H9 (cell line): ENCODE data around the gene ADSS2. TPM values are rescaled to one million over a fixed set of nuclear protein-coding genes. Genes with fewer than 3 reads are reported as not detected.

Experiments
- DNase-seq: peaks from one replicate; pipeline ENCODE4 v3.0.0-alpha.2; 2017
- H2AFZ ChIP-seq: one replicate; pipeline ENCODE4 v1.6.1; 2013; ENCODE audit warnings: mild to moderate bottlenecking, low read length, control low read depth, moderate library complexity
- H2AK5ac ChIP-seq: 2 replicates; pipeline ENCODE4 v1.6.1; 2013; ENCODE audit warnings: low read length, control low read depth, mixed read lengths; ENCODE audit not compliant: insufficient read length
- H2BK120ac ChIP-seq: one replicate; pipeline ENCODE4 v1.6.1; 2013; ENCODE audit warnings: low read depth, mild to moderate bottlenecking, low read length, control low read depth, inconsistent platforms; ENCODE audit not compliant: poor library complexity, severe bottlenecking
- H2BK12ac ChIP-seq: 2 replicates; pipeline ENCODE4 v1.6.1; 2013; ENCODE audit warnings: low read length, control low read depth, mixed read lengths, low read depth; ENCODE audit not compliant: insufficient read length
- H2BK15ac ChIP-seq: 2 replicates; pipeline ENCODE4 v1.6.1; 2013; ENCODE audit warnings: low read depth, low read length, control low read depth
- H2BK20ac ChIP-seq: one replicate; pipeline ENCODE4 v1.6.1; 2013; ENCODE audit warnings: low read depth, mild to moderate bottlenecking, low read length, control low read depth, inconsistent platforms; ENCODE audit not compliant: poor library complexity, severe bottlenecking
- H2BK5ac ChIP-seq: 2 replicates; pipeline ENCODE4 v1.6.1; 2013; ENCODE audit warnings: low read length, control low read depth, mixed read lengths; ENCODE audit not compliant: insufficient read length
- H3K14ac ChIP-seq: 2 replicates; pipeline ENCODE4 v1.6.1; 2013; ENCODE audit warnings: low read length, control low read depth; ENCODE audit not compliant: insufficient read depth
- H3K18ac ChIP-seq: 2 replicates; pipeline ENCODE4 v1.6.1; 2013; ENCODE audit warnings: low read depth, mild to moderate bottlenecking, mixed read lengths, low read length, control low read depth; ENCODE audit not compliant: insufficient read length
- H3K23ac ChIP-seq: 2 replicates; pipeline ENCODE4 v1.6.1; 2013; ENCODE audit warnings: low read length, control low read depth, mixed read lengths, low read depth; ENCODE audit not compliant: insufficient read length
- H3K23me2 ChIP-seq: 2 replicates; pipeline ENCODE4 v1.6.1; 2013; ENCODE audit warnings: low read depth, mild to moderate bottlenecking, mixed read lengths, low read length, control low read depth; ENCODE audit not compliant: insufficient read length, poor library complexity, severe bottlenecking
- H3K27ac ChIP-seq: 2 replicates; pipeline ENCODE4 v1.5.1; 2013; ENCODE audit warnings: low read length, control low read depth, mixed read lengths, low read depth; ENCODE audit not compliant: insufficient read length
- H3K27me3 ChIP-seq: 2 replicates; pipeline ENCODE4 v1.6.1; 2013; ENCODE audit warnings: low read length, control low read depth, inconsistent platforms; ENCODE audit not compliant: insufficient read depth
- H3K4ac ChIP-seq: 2 replicates; pipeline ENCODE4 v1.6.1; 2013; ENCODE audit warnings: low read depth, mild to moderate bottlenecking, control low read depth, inconsistent platforms, low read length, moderate library complexity
- H3K4me1 ChIP-seq: 2 replicates; pipeline ENCODE4 v1.6.1; 2013; ENCODE audit warnings: low read length, control low read depth, inconsistent platforms; ENCODE audit not compliant: insufficient read depth
- H3K4me2 ChIP-seq: 2 replicates; pipeline ENCODE4 v1.6.1; 2013; ENCODE audit warnings: low read length, control low read depth, mixed read lengths; ENCODE audit not compliant: insufficient read length, insufficient read depth
- H3K56ac ChIP-seq: 2 replicates; pipeline ENCODE4 v1.6.1; 2013; ENCODE audit warnings: low read depth, mild to moderate bottlenecking, mixed read lengths, low read length, control low read depth; ENCODE audit not compliant: insufficient read length
- H3K79me1 ChIP-seq: 2 replicates; pipeline ENCODE4 v1.6.1; 2013; ENCODE audit warnings: low read depth, mild to moderate bottlenecking, moderate library complexity, low read length, control low read depth, inconsistent platforms; ENCODE audit not compliant: insufficient read depth, poor library complexity, severe bottlenecking
- H3K79me2 ChIP-seq: 2 replicates; pipeline ENCODE4 v1.6.1; 2013; ENCODE audit warnings: low read length, control low read depth, inconsistent platforms; ENCODE audit not compliant: insufficient read depth
- H3K9ac ChIP-seq: 2 replicates; pipeline ENCODE4 v1.6.1; 2013; ENCODE audit warnings: low read length, control low read depth, mixed read lengths; ENCODE audit not compliant: insufficient read length; ENCODE audit errors: extremely low read depth
- H3K9me3 ChIP-seq: one replicate; pipeline ENCODE4 v1.6.1; 2013; ENCODE audit warnings: low read depth, low read length, inconsistent platforms; ENCODE audit not compliant: control insufficient read depth
- H3T11ph ChIP-seq: one replicate; pipeline ENCODE4 v1.6.1; 2013; ENCODE audit warnings: mild to moderate bottlenecking, low read length, control low read depth, inconsistent platforms
- H4K20me1 ChIP-seq: one replicate; pipeline ENCODE4 v1.6.1; 2013; ENCODE audit not compliant: control insufficient read depth, insufficient read length, insufficient read depth
- H4K5ac ChIP-seq: 2 replicates; pipeline ENCODE4 v1.6.1; 2013; ENCODE audit warnings: low read depth, mild to moderate bottlenecking, mixed read lengths, low read length, control low read depth; ENCODE audit not compliant: insufficient read length
- H4K8ac ChIP-seq: replicated peaks from 2 replicates; pipeline ENCODE4 v1.6.1; 2013; ENCODE audit warnings: low read length, control low read depth, mixed read lengths, low read depth; ENCODE audit not compliant: insufficient read length
- H4K91ac ChIP-seq: 2 replicates; pipeline ENCODE4 v1.6.1; 2013; ENCODE audit warnings: low read depth, mild to moderate bottlenecking, moderate library complexity, mixed read lengths, low read length, control low read depth; ENCODE audit not compliant: insufficient read length
- H3K27ac Mint-ChIP-seq, 3 experiments: 2 replicates in 2 of 3; 3 replicates in 1 of 3; pipeline ENCODE4 v1.8.0; 2020 to 2021; ENCODE audit warnings: mixed read lengths in 3 of 3, mild to moderate bottlenecking in 1 of 3, moderate library complexity in 1 of 3
- H3K27me3 Mint-ChIP-seq: 2 replicates; pipeline ENCODE4 v1.8.0; 2021; ENCODE audit warnings: low read depth, mild to moderate bottlenecking, moderate library complexity, mixed read lengths
- H3K36me3 Mint-ChIP-seq, 3 experiments: 2 replicates in 2 of 3; 3 replicates in 1 of 3; pipeline ENCODE4 v1.8.0; 2020 to 2021; ENCODE audit warnings: low read depth in 3 of 3, mixed read lengths in 3 of 3; ENCODE audit not compliant: insufficient read depth in 1 of 3
- H3K4me1 Mint-ChIP-seq, 2 experiments: 2 replicates each; pipeline ENCODE4 v1.8.0; 2020; ENCODE audit warnings: mixed read lengths in 2 of 2
- H3K4me3 Mint-ChIP-seq, 2 experiments: 2 replicates in 1 of 2; 3 replicates in 1 of 2; pipeline ENCODE4 v1.8.0; 2020 to 2021; ENCODE audit warnings: mild to moderate bottlenecking in 2 of 2, mixed read lengths in 2 of 2, moderate library complexity in 1 of 2
- H3K9me3 Mint-ChIP-seq, 2 experiments: 2 replicates in 1 of 2; 3 replicates in 1 of 2; pipeline ENCODE4 v1.8.0; 2020; ENCODE audit warnings: mild to moderate bottlenecking in 2 of 2, mixed read lengths in 2 of 2, moderate library complexity in 1 of 2
- WGBS: extraction: QIAGEN DNeasy Blood & Tissue Kit; methylation state at CpG from one replicate; pipeline ENCODE4 v1.1.7; 2013; ENCODE audit warnings: missing lambda C conversion rate, low lambda C conversion rate, mixed read lengths; ENCODE audit not compliant: insufficient read length; ENCODE audit errors: extremely low coverage; 5-methylcytosine and 5-hydroxymethylcytosine counted together
- total RNA-seq: library from RNA; stranded (reverse); gene quantifications from 2 replicates; pipeline ENCODE4 v1.2.1, GENCODE V29; 2021
- TF ChIP-seq, protein P1 (sequence below): fragments of 200-600 bp; sonication (generic); conservative IDR thresholded peaks from 3 replicates; pipeline ENCODE4 v1.8.0; 2021; ENCODE audit warnings: antibody characterized with exemption, mild to moderate bottlenecking

The ADSS2 gene
- total RNA-seq, 1 experiment from 2014 or later = 65.4 TPM

DNA sequence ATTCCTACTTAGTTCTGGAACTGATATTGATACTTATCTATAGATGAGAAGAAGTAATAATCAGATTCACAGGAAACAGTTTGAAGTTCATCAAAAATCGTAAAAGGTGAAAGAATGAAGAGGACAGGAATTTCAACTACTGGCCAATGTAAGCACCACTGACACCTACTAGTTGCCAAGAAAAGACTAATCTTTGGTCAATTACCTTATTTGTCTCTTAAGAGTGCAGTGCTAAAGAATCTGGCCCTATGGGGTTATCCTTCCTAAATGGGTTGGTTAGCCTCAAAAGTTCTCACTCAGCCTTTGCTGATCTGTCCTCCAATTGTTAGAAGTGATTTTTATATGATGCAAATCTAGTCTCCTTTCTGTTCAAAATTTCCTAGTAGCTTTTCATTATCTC, 29.5 kb downstream of the ADSS2 start:
- Mint-ChIP-seq H3K27me3 (no peaks in the 10 kb centered on the region), H3K9me3 (no peaks in the 10 kb centered on the region), H3K36me3 (peaks cover 18 to 49% (median 48%) of the 10 kb centered on the region in 3 experiments; a peak in 5 of 7 replicates), H3K27ac (no peak overlapping the region), H3K4me1 (no peaks in the 10 kb centered on the region), H3K4me3 (no peak overlapping the region)
- Histone ChIP-seq H3K56ac (no peak overlapping the region), H4K91ac (no peak overlapping the region), H2BK20ac (no peak overlapping the region), H3K79me2 (no peaks in the 10 kb centered on the region; the same call in 1 of the 2 replicates), H2BK15ac (no peak overlapping the region), H3K4me2 (no peak overlapping the region), H3K9ac (no peak overlapping the region), H3T11ph (no peak overlapping the region), H3K79me1 (no peaks in the 10 kb centered on the region), H2AK5ac (no peak overlapping the region), H3K23ac (no peak overlapping the region), H2BK5ac (no peak overlapping the region), H3K4me1 (no peaks in the 10 kb centered on the region), H3K9me3 (no peaks in the 10 kb centered on the region), H4K20me1 (no peaks in the 10 kb centered on the region), H2AFZ (no peak overlapping the region), H2BK120ac (no peak overlapping the region), H3K23me2 (no peaks in the 10 kb centered on the region), H2BK12ac (no peak overlapping the region), H4K8ac (no peak overlapping the region), H3K4ac (no peak overlapping the region), H4K5ac (no peak overlapping the region), H3K18ac (no peak overlapping the region), H3K27me3 (no peaks in the 10 kb centered on the region), H3K27ac (no peak overlapping the region), H3K14ac (no peak overlapping the region)
- no peak for DNase-seq
- TF ChIP-seq, protein P1, sequence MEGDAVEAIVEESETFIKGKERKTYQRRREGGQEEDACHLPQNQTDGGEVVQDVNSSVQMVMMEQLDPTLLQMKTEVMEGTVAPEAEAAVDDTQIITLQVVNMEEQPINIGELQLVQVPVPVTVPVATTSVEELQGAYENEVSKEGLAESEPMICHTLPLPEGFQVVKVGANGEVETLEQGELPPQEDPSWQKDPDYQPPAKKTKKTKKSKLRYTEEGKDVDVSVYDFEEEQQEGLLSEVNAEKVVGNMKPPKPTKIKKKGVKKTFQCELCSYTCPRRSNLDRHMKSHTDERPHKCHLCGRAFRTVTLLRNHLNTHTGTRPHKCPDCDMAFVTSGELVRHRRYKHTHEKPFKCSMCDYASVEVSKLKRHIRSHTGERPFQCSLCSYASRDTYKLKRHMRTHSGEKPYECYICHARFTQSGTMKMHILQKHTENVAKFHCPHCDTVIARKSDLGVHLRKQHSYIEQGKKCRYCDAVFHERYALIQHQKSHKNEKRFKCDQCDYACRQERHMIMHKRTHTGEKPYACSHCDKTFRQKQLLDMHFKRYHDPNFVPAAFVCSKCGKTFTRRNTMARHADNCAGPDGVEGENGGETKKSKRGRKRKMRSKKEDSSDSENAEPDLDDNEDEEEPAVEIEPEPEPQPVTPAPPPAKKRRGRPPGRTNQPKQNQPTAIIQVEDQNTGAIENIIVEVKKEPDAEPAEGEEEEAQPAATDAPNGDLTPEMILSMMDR = no peak
- no CpG with 5 or more reads among the region's 1 CpG for WGBS
